SKM-1 treated with dmso at 0.1 percent for 144 hours (cell line): Measurements from ENCODE around the gene GMDS.

Experiments used
- DNase-seq: peaks from one replicate; lab custom pipeline; 2025; ENCODE audit not compliant: unreplicated experiment; lab: John Stamatoyannopoulos, UW

GMDS gene

DNA sequence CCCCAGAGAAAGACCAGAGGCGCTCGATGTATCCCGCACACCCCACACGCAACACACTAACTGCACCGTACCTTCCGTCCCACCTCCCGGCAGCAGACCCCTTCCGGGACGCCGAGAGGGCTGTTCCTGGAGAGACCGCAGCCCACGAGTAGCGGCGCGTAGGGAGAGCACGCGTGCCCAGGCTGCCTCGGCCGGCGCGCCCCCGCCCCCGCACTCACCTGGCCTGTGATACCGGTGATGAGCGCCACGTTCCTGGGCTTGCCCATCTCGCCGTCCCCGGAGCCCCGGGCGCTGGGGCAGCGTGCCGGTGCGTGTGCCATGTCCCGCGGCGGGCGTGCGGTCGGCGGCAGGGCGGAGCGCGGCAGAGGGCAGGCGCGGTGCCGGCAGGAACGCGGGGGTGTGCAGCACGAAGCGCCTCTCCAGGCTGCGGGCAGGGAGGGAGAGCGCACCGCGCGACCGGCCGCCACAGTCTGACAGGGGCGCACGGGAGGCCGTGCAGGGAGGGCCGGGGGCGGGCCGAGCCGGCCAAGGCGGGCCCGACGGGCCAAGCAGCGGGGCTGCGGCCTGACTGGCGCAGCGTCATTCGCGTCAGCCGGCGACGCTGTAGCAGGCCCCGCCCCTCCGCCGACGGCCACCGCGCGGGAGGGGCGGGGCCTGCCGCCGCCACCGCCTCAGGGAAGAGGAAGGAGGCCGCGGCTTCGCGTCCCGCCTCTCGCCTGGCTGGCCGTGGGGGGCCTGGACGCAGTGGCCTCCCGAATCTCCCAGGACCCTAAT lies at the start of gene GMDS:
Gene GMDS (minus strand): TSS at position 503 of the 774 bp plus-strand sequence.
- peak; percentile 74 for DNase-seq

DNA sequence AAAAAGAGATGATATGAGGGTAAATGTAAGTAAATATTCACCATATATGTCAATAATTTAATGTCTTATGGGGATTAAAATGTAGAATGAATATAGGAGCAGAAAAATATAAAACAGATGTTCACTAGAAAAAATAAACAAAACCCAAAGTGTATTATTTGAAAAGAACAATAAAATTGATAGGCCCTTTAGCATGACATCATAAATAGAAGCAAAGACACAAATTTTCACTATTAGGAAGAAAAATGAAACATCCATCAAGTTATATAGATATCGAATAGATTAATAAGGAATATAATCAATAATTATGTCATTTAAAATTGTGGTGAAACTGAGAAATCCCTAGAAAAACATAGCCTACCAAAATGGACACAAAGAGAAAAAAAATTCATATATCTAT lies 40.1 kb upstream of the GMDS start:
- no peak for DNase-seq

DNA sequence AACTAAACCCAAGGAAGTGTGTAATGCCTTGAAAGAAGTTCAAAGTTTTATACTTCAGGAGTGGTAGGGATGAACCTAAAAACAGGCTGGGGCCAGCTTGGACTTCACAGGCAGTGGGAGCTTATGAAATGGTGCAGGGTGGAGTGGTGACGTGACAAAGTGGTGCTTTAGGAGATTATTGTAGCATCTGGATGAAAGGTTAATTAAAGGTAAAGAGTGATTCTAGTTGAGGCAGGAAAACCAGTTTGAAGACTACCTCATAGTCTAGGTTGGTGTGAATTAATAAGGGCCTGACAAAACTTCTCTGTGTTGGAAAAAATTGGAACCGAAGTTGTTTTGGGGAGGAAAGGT lies 30.5 kb upstream of the GMDS start:
- DNase-seq: no peak

DNA sequence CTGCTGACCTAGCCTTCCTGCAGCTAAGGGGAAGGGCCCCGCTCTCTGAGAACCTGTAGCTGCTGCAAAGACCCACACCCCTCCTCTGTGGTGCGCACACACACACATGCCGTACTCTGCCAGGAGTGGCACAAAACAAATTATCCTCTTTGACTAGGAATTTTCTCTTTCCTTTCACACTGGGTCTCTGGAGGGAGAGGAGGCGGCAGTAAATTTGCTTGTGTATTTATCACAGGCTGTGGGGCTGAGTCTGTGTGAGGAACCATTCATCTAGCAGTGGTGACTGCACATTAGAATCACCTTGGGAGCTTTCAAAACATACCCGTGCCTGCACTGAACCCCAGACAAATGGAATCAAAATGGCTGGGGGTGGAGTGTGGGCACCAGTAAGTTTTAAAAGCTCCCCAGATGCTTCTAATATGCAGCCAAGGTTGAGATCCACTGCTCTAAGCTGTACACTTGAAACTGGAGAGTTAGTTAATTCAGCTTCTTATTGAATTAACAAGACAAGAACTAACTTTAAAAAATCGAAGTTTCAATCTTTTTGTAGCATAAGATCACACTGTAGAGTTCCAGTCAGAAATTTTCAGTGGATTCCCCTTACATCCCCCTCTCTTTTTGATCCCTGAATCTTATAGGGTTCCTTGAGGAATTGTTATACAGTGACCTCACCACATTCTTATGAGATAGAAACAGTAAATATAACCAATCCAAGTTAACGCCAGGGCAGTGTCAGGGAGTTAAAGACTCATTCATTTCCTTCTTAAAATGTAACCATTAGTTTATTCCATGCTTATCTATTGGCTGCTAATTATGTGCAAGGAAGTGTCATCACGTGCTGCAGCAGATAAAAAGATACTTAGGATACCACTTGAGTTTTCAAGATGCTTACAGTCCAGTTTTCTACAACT lies 29.8 kb upstream of the GMDS start:
- DNase-seq: no peak

DNA sequence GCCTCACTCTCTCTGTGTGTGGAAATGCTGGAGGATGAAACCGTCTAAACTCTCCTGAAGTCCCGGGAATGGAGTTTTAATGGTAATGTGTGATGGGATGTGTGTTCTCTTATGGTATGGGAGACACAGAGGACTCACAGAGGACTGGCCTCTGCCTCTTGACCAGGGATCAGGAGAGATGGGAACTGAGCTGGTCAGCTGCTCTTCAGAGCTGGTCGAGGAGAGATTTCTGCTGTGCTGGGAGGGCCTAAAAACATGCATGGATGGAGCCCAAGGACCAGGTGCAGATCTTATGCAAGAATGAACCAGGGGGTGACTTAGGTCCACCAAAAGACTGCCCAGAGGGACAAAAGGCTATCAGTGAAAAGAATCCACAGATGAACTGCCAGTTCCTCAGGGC lies 27.3 kb upstream of the GMDS start:
- no peak for DNase-seq

DNA sequence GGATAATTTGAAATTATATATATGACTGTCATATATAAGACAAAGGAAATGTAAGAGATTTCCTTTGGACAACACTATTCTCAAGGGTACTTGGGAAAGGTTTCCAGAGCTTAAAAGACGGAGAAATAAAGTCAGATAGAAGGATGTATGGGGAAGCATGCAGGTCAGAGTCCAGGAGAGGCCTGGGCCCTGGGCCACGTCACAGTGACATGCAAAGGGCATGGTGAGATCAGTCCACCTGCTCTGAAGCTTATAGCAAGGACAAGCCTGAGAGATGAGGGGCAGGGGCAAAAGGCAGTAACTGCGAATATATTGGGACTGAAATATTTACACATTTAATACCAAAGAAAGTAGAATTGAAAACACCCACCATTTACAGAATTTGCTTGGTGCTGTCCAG lies 24.6 kb upstream of the GMDS start:
- no peak for DNase-seq

DNA sequence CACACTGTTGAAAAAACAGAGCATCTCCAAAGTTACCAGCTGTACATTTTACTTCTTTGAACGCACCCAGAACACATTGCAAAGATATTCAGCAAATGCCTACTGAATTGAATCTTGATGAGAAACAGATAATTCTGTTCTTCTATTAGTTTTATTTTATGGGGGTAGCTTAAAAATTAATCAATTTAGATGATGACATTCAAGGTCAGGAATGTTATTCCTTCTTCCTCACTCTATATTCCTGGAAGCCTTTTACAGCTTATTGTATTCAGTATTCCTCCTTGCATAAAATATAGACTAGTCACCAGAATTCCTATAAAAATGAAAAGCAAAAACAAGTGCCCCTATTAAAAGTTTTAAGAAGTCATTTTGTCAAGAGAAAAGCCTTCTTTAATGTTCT lies 21.4 kb upstream of the GMDS start:
- no peak for DNase-seq

DNA sequence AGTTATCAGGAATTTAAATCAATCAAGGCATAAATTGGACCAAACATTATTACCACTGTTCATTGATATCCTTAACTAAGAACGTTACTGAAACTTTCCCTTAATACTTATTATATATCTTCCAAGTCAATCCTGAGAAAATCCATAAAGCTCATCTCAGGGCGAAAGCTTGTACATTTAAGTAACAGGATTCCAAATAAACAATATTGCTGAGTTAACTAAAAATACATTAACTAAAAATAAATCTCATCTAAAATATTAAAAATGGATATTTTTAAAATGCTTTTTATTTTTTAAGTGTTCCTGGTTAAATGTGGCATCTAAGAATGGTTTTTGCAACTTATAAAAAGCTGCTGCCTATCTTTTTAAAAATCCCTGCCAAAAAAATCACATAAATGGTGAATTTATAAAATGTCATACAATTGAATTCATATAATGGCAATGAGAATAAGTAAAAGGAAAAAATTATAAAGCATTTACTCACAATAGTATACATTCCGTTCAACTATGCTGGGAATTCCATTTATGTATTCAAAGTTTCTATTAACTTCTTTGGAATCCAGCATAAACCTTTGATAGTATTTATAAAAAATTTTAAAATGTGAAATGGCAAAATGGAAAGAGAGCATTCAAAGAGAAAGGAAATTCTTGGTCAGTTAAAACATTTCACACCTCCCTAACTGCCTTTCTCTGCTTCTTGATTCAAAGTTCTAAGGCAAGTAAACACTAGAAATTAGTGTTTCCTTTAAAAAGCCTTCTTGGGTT lies 20.8 kb upstream of the GMDS start:
- no peak for DNase-seq

DNA sequence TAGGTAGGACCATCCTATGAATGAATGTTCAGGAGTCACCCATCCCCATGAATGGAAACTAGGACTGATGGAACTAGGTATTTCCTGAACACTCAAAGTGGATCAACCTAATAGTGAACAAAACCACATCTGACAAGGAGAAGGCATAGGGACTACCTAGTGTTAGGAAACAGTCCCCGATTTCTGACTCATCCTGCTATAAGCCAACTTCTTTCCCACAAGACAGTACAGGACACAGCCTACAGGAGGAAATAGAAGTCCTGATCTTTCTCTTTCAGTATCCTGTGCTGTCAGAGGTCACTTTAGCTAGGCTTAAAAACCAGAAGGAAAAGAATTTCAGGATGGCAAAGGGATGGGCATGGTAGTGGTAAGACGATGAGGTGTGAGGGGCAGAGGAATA lies 19.5 kb upstream of the GMDS start:
- no peak for DNase-seq

DNA sequence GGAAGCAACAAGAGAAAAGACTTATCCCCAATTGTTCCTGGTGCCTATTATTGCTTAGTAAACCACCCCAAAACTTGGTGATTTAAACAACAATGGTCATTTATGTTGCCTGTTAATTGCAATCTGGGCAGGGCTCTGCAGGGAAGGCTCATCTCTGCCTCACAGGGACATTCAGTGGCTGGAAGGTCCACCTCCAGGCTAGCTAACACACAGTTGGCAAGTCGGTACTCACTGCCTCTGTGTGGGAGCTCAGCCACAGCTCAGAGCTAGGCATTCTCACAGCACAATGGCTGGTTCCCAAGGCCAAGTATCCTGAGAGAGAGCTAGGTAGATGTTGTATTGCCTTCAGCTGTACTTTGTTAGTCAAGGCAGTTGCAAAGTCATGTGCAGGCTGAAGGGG lies 18.5 kb upstream of the GMDS start:
- DNase-seq: no peak

DNA sequence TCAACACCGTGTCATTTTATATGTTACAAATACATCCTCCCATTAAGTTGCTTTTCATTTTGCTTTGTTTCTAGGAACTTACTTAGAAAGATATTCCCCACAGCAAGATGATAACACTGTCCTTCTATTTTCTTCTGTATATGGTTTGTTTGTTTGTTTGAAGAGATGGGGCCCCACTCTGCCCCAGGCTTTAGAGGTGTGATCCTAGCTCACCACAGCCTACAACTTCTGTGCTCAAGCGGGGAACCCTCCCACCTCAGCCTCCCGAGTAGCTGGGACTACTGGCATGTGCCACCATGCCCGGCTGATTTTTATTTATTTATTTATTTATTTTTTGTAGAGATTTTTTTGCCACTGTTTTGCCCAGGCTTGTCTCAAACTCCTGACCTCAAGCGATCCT lies 14.2 kb upstream of the GMDS start:
- no peak for DNase-seq

DNA sequence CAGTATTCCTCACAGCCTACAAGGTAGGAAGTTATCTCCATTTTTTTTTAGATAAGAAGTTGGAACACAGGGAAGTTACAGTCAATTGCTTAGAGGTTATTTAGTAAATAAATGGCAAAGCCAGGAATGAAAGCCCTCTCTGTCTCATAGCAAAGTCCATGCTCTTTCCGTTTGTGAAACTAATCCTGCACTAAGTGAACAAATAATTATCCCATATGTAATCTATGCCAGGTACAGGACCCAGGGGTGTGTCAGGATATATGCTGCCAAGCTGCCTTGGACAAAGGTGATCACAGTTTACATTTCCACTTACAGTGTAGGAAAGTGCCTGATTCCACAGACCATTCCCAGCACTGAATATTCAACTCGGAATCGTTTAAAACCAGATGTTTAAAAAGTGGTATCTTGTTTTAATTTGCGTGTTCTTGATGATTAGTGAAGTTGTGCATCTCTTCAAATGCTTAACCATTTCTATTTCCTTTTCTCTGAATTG lies 13.6 kb upstream of the GMDS start:
- no peak for DNase-seq

DNA sequence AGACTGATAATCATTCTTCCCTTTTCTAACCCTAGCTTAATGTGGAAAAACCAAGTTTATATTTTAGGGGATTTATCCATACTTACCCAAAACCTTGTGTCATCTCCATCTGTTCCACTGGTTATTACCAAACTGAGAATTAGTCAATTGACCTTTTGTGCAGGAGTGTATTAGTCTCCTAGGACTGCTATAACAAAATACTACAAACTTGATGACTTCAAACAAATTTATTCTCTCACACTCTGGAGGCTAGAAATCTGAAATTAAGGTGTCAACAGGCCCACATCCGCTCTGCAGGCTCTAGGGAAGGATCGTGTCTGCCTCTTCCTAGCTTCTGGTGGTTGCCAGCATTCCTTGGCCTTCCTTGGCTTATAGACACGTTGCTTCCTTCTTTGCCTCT lies 12.7 kb upstream of the GMDS start:
- DNase-seq: no peak

DNA sequence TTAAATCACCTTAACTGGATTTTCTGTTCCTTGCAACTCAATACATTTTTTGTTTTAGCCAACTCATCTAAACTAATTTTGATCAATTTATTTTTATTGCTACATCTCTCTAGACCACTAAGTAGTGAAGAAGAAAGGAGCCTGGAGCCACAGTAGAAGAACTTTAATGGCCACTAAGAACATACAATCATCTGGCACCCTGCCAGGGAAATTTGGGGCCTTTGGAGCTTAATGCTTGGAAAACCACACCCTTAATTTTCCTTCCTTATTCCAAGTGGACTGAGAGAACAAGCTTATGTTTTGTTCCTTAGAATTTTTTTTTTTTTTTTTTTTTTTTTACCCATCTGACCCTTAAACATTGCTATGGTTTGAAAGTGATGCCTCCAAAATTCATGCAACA lies 12.0 kb upstream of the GMDS start:
- DNase-seq: no peak

DNA sequence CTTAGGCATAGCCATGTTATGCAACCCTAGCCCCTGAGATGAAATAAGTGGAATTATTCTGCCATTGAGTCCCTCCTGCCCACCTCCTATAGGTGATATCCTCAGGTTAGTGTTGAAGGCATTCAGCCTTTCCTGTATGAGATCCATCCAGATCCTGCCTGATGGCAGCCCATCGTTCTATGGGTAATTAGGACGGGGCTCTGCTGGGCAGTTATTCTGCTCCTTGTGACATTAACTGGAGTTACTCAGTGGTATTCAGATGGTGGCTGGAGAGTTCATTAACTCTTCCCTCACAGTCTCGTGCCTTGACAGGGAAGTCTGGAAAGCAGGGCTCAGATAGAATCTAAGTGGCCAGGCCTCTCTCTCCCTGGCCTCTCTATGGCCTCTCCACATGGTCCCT lies 9.3 kb upstream of the GMDS start:
- no peak for DNase-seq

DNA sequence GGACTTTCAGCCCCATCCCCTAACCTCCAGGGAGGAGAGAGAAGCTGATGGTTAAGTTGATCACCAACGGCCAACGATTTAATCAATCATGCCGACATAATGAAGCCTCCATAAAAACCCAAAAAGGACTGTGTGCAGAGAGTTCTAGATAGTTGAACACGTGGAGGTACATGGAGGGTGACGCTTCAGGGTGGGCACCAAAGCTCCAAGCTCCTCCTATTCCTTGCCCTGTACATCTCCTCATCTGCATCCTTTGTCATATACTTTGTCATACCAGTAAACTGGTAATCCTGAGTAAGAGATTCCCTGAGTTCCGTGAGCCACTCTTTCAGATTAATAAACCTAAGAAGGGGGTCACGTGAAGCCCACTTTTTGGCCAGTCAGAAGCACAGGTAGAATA lies 3.7 kb upstream of the GMDS start:
- DNase-seq: no peak

DNA sequence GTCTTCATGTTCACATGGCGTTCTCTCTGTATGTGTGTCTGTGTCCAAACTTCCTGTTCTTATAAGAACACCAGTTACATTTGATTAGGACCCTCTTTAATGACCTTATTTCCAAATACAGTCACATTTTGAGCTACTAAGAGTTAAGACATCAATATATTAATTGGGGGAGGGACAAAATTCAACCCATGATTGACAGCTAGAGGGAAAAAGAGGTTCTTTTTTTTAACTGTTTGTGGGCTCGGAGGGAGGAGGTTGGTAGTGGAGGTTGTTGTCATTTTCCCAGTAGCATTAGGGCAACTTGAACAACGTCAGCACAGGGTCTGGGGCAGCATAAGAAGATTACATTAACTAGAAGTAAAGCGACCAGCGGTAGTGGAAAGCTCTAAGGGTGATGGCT lies 2.3 kb upstream of the GMDS start:
- DNase-seq: no peak

DNA sequence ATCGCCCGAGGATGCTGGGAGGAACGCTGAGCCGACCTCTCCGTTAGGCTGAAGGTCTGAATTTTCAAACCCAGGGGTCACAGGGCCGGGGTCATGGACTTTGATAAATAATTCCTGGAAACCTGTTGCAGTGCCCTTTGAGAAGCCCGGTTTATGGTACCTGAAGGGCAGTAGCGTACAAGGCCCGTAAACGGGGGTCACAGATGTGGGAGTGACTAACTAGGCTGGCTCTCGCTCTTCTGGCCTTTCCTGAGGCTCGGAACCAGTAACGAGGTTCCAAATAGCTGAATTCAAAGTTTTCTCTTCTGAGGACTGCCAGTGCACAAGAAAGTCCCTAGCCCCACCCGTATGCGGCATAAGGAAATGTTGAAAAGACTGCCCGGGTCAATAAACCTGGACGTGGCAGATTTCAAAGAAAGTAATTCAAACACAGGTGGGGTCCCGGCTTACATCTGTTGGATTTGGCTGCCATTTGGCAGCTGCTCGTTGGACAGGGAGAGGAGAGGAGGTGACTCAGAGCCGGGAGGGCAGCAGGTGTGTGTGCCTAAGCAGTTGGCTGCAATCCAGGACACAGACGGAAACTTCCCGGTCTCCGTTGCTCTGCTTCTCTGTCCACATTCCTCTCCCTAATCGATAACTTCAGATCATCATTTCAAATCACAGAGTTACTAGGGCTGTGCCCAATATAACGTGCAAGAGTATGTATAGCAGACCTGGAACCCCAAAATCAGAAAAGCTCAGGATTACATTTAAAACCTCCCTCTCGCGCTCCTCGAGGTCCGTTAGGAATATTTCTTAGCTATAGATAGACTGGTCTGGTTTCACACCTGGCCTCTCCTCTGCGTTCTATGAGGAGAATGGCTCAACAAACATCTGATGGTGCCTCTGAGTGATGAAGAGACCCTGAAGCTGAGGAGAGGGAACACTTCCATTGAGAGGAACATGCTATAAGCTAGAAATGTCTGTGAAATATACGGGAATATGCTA lies 765 bp upstream of the GMDS start:
- peak; percentile 1 for DNase-seq

DNA sequence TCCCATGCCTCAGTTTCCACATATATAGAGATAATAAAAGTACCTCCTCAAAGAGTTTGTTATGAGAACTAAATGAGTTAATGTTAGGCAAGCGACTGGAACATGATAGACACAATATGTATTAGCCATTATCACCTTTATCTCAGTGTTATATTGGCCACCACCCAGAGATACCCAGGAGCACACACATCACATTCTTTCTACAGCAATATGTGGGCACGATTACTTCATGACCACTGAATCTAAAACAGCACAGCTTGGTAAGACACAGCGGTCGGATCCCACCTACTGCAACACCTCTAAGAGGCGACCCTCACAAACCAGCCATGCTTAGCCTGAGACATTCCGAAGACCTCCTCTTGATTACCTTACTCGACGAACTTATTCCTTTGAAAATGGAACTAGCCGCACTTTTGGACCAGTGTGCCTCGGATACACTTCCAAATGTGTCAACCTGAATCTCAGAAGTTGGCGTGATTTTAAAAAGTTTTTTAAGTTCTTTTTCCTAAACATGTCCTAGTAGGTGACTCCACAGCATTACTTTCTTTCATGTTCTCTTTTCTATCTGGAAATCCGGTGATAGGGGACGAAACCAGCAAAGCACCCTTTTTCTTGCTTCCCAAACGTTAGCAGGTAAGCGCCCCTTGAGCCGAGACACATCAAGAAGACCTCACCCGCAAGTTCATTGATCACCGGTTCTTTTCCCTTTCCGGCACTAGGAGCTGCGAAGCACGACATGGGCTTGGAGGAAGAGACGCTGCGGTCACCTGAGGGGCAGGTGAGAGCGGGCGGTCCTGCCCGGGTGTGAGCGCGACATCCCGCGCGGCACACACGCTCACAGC lies 923 bp downstream of the GMDS start:
- DNase-seq: no peak
